IPS DF 4.7 (cell line): ENCODE data around the gene PPM1E.
"Not testable (repeated sequence)": the region's sequence is repeated elsewhere in the genome, so short reads cannot be mapped to it uniquely, and the experiment has no call there.

Source experiments
- DNase-seq: peaks from one replicate; pipeline ENCODE4 v3.0.0-alpha.2; 2013; ENCODE audit warnings: low spot score; ENCODE audit errors: extremely low read depth

Gene PPM1E

GRCh38 chr17:58837699-58838098 is 82.0 kb downstream of the PPM1E start:
- no peak for DNase-seq

GRCh38 chr17:58840820-58841612 is 85.4 kb downstream of the PPM1E start:
- no peak for DNase-seq

- DNase-seq, result not testable (repeated sequence)
These were observed 90.8 kb downstream of the PPM1E start for GRCh38 chr17:58846413-58846812.

GRCh38 chr17:58850106-58850505 is 94.5 kb downstream of the PPM1E start:
- not testable (repeated sequence) for DNase-seq

DNA sequence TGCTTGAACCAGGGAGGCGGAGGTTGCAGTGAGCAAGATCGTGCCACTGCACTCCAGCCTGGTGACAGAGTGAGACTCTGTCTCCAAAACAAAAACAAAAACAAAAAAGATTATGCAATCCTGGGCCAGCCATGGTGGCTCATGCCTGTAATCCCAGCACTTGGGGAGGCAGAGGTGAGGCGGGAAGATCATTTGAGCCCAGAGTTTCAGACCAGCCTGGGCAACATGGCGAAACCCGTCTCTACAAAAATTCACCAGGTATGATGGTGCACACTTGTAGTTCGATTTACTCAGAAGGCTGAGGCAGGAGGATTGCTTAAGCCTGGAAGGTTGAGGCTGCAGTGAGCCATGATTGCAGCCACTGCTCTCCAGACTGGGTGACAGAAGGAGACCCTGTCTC is 109.6 kb downstream of the PPM1E start:
- DNase-seq, result no peak

GRCh38 chr17:58870747-58871146 is 115.1 kb downstream of the PPM1E start:
- DNase-seq, result no peak

GRCh38 chr17:58873926-58874325 is 118.3 kb downstream of the PPM1E start:
- no peak for DNase-seq

GRCh38 chr17:58875261-58875660 is 119.6 kb downstream of the PPM1E start:
- no peak for DNase-seq

DNA sequence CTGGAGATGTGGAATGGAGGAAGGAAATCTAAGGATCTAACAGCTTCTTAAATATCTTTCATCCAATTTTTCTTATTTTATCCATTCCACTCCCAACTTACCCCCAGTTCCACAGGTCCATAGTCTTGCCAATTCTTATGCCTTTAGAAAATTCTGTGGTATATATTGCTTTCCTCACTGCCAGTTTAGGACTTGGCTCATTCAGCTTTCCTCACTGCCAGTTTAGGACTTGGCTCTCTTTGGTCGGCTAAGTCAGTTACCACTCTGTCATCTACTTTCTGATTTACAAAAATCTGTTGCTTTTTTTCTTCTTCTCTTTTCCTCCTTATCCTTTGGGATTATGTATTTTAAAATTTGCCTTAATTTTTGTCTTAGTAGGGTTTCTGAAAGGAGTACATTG is 128.5 kb downstream of the PPM1E start:
- no peak for DNase-seq

- no peak for DNase-seq
These were observed 130.9 kb downstream of the PPM1E start for GRCh38 chr17:58886514-58886913.

DNA sequence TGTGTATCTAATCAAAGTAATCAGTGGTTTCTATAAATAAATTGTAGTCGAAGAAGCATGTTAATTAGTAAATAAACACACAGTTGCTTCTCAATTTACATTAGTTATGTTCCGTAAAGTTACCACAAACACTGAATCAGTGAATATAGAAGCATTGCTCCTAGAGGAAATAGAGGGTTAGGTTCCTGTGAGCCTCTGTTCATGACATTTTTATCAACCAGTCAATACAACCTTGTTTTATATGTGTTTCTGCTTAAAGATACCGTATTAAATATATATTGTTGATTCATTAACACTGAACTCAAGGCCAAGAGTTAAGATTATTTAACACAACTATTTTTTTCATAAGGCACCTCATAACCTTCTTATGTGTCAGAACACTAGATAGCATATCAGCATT is 134.3 kb downstream of the PPM1E start:
- no peak for DNase-seq

- no peak for DNase-seq
These were observed 143.5 kb downstream of the PPM1E start for GRCh38 chr17:58899191-58899590.

GRCh38 chr17:58902322-58902721 is 146.7 kb downstream of the PPM1E start:
- no peak for DNase-seq

GRCh38 chr17:58911741-58912343 is 156.2 kb downstream of the PPM1E start:
- DNase-seq, result no peak

DNA sequence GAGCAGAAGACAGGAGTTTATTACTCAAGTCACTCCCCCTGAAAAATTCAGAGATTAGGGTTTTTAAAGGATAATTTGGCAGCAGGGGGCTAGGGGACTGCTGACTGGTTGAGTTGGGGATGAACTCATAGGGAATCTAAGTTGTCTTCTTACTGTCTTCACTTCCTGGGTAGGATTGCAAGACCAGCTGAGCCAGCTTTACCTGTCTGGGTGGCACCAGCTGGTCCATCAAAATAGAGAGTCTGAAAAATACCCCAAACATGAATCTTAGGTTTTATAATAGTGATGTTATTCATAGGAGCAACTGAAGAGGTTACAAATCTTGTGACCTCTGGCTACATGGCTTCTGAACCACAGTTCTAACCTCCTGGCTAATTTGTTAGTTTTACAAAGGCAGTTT is 157.9 kb downstream of the PPM1E start:
- DNase-seq, result no peak

- DNase-seq, result no peak
These were observed 158.5 kb downstream of the PPM1E start for GRCh38 chr17:58913971-58914769.

GRCh38 chr17:58917228-58917627 is 161.6 kb downstream of the PPM1E start:
- DNase-seq, result no peak

DNA sequence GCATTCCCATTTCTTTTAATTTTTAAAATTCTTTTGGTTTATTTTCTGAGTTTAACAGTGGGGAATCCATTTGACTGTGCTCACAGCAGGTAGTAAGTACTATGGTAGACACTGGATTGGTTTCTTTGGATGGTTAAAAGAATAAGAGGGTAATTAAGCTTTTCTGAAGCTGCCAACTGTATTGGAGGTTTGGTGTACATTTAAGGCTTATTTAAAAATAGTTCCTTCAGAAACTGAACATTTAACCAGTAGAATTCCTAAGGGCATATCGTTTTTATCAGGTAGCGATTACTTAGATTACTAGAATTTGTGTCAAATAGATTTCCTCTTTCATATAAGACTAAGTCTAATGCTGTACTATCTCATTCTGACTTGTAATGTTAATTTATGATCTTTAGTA is 162.4 kb downstream of the PPM1E start:
- DNase-seq, result peak; percentile 7

DNA sequence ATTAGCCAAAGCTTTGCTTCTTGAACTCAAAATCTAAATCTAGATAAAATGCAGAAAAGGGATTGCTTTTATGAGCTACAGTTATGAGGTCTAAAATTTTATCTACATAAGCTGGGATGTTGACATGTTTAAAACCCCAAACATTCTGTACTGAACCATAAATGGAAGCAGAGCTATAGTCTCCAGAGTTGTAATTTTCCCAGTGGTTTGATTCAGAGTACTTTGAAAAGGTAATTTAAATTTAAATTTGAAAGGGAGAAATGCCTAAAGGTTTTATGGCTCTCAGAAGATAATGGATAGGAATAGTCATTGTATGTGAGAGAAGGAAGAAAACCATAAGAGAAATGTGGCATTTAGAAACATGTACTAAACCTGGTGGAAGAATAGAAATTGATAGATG is 163.2 kb downstream of the PPM1E start:
- DNase-seq, result no peak

DNA sequence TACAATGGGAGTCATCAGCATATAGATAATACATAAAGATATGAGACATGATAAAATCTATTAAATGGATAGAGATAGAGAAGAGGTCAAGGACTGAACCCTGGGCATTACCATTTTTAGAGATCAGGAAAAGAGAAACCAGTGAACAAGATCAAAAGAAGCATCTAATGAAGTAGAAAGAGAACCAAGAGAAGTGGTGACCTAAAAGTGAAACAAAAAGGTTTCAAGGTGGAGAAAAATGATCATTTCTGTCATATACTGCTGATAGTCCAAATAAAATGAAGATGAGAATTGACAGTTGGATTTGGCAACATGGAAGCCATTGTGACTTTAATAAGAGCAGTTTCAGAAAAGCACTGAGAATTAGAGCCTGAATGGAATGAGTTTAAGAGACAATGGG is 165.1 kb downstream of the PPM1E start:
- DNase-seq, result no peak

DNA sequence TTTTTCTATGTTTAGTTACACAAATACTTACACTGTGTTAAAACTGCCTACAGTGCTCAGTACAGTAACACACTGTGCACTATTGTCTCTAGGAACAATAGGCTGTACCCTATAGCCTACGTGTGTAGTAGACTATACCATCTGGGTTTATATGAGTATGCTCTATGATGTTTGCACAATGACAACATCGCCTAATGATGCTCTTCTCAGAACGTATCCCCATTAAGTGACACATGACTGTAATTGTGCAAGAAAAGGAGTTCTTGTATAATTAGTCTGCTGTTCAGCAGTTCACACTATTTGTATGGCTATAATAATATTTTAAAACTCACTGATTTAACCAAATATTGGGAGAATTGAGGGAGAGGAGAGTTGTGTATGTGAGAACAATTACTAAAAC is 177.3 kb downstream of the PPM1E start:
- no peak for DNase-seq

DNA sequence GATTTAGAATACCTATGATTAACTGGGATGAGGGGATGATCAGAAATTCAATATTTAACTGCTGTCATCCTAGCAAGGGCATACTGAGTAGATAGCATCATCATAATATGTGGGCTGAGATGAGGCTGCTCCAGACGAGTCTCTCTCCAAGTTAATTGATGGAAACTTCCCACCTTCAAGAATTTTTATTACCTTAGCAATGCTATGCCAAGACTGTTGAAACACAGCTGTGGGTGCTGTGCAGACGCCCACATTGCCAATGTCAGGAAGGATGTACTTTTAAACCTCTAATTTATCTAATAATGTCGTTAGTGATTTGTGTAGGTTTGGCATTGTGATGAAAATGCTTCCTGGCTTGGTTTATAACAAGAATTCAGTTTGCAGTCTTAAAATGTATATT is 180.6 kb downstream of the PPM1E start:
- DNase-seq, result no peak
